GM12872 (cell line): ENCODE data around the gene KRTAP12-3.

Experiments used
- CTCF ChIP-seq: IDR thresholded peaks from 3 replicates; pipeline ENCODE4 v1.5.1; 2011; ENCODE audit warnings: low read depth, mild to moderate bottlenecking, low read length, moderate library complexity; ENCODE audit not compliant: insufficient read depth

Gene KRTAP12-3

GRCh38 chr21:44618909-44619308 is 38.8 kb upstream of the KRTAP12-3 start:
- TF ChIP-seq CTCF = no peak

DNA sequence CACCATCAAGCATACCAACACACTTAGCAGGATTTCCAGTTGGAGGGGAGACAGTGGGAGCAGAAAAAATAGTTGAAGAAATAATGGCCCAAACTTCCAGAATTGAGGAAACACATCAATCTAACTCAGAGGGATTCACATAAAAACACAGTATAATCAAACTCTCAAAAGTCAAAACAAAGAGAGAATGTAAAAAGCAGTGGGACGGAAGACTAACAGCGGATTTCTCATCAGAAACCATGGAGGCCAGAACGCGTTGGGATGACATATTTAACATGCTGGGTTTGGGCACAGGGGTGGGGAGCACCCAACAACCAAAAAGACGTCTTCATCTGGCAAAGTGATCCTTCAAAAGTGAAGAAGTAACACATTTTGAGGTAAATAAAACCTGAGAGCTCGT is 37.8 kb upstream of the KRTAP12-3 start:
- no peak for TF ChIP-seq CTCF

GRCh38 chr21:44623575-44623974 is 34.2 kb upstream of the KRTAP12-3 start:
- TF ChIP-seq CTCF = no peak

GRCh38 chr21:44625756-44626155 is 32.0 kb upstream of the KRTAP12-3 start:
- TF ChIP-seq CTCF = no peak

DNA sequence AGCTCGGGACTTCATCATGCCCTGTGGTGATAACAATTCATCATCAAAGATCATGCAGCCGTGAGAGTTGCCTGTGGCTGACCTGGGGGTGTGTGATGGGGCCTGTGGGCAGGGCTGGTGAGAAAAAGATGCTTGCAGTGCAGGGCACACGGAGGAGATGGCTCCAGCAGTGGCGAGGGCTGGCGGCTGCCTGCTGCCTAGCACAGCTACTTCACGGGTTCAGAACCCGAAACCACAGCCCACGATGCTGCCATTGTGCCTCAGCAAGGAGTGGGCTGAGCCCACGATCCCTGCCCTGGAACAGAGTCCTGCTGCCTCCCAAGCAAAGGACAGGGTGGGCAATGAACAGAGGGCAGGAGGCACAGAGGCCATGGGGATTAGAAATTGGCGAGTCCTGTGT is 31.5 kb upstream of the KRTAP12-3 start:
- no peak for TF ChIP-seq CTCF

DNA sequence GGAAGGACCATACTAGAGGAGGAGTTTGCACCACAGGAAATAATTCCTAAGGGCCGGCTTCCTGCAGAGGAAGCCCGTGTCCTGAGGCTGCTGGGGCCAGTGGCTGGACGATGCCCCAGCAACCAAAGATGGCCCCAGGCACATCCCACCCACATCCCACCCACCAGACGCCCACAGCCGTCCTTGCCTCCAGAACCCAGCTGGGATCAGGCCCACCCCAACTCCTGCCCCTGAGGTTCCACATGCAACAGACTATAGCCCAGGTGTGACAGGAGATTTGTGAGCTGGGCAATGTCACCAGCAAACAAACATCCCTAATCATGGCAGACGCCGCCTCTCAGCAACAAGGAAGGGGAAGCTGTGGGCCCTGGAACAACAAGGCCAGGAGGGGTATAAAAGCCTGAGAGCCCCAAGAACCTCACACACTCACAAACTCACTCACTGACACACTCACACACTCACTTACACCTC is 31.0 kb upstream of the KRTAP12-3 start, which contains the start of gene KRTAP10-9:
Gene KRTAP10-9, plus strand, starts transcription at position 421 of the 471 bp plus-strand sequence. CDS start 79 bp downstream, outside the sequence.
- no peak for TF ChIP-seq CTCF

DNA sequence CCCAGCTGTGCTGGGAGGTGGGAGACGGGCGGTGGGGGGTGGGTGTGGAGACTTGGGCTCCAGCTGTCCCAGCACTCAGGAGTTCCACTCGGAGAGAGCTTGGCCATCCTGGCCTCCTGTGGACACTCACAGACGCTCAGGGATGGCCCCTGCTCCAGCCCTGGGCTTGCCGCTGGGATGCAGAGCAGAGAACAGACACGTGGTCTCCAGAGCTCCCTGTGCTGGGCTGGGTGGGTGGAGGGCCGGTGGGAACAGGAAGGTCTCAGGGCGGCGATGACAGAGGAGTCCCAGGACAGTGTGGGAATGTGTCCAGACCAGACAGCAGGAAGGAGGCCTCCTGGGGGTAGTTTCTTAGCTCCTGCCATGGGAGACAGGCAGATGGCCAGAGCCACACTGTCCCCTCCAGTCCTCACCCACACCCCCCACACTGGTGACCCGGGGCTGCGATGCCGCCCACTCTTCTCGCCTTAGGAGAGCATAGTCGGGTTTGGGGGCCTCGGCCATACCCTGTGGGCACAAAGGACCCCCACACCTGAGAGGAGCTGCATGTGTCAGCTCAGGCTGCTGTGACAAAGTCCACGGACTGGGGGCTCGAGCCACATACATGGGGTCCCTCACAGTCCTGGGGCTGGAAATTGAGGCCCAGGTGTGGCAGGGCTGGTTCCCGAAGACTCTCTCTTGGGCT is 28.9 kb upstream of the KRTAP12-3 start:
- no peak for TF ChIP-seq CTCF
